A549 treated with ZK216348 at 1 μM for 4 hours (cell line): ENCODE data around the gene EXOC1L. TPM values are rescaled to one million over a fixed set of nuclear protein-coding genes. Genes with fewer than 3 reads are reported as not detected.

ENCODE experiments used
- total RNA-seq: library from RNA; stranded (reverse); fragments of 200-300 nt; extraction: Qiagen RNA extraction; gene quantifications from 5 replicates; pipeline ENCODE4 v1.2.3, GENCODE V29; 2022; ENCODE audit warnings: low read depth

Gene EXOC1L
- total RNA-seq, result not detected in 5 replicates

GRCh38 chr4:55819634-55820033, at the start of gene EXOC1L:
Gene EXOC1L (plus strand): TSS chr4:55819790. CDS start chr4:55820027, 237 bp downstream.

GRCh38 chr4:55853484-55854046, 34.0 kb downstream of the EXOC1L start, which contains the start of gene EXOC1:
Gene EXOC1 (plus strand): TSS chr4:55853648. CDS start chr4:55858324, 4,676 bp downstream.

Other genes with a start within 250 kb of the EXOC1L start
- gene PDCL2, start 227.5 kb upstream of the EXOC1L start, total RNA-seq, result not detected in 5 replicates
- gene NMU, start 183.5 kb upstream of the EXOC1L start, total RNA-seq, result 0.32 to 0.56 TPM (median 0.54 TPM) in 5 replicates
- 12.6 to 16.3 TPM (median 13.7 TPM) in 5 replicates for gene EXOC1, start 33.9 kb downstream of the EXOC1L start, total RNA-seq
- gene CEP135, start 129.2 kb downstream of the EXOC1L start, total RNA-seq, result 3.2 to 6.7 TPM (median 4.9 TPM) in 5 replicates